GM13977 (cell line): ENCODE data around the gene CSNK1G3.

Experiments used
- DNase-seq: peaks from one replicate; pipeline ENCODE4 v3.0.0; 2012; ENCODE audit warnings: low spot score
- in situ Hi-C: fragments of 300-500 bp; cut with MboI; formaldehyde crosslinking; loops from one replicate; pipeline ENCODE4 v1.12.0; 2022; ENCODE audit warnings: low sequenced_read_pairs, low pct_unique_long_range_greater_than_20kb, mixed read lengths, inconsistent platforms; ENCODE audit not compliant: unreplicated experiment
- TF ChIP-seq, protein P1 (sequence below): IDR thresholded peaks from 2 replicates; pipeline ENCODE4 v1.5.1; 2012; ENCODE audit warnings: mild to moderate bottlenecking, control low read depth; ENCODE audit not compliant: insufficient read depth; ENCODE audit errors: extremely low read depth, missing control alignments

Gene CSNK1G3

DNA sequence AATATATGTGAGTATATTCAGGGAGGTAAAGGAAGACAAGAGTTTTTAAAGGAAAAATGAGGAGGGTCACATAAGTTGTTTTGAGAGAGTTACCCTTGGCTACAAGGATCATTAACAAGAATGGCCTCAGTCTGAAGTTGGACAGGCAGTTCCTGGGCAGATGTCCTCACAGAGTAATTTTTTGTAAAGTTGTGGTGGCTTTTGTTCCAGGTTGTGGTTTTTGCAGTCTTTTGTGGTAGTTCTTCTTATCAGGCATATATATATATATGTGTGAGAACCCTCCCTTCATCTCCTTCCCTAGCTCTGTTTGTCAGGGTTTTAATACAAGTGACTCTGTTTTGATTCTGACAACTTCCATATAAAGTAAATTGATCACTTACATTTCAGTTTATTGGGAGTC lies 60.0 kb downstream of the CSNK1G3 start:
- in situ Hi-C loops = no loop called here
- TF ChIP-seq, protein P1, sequence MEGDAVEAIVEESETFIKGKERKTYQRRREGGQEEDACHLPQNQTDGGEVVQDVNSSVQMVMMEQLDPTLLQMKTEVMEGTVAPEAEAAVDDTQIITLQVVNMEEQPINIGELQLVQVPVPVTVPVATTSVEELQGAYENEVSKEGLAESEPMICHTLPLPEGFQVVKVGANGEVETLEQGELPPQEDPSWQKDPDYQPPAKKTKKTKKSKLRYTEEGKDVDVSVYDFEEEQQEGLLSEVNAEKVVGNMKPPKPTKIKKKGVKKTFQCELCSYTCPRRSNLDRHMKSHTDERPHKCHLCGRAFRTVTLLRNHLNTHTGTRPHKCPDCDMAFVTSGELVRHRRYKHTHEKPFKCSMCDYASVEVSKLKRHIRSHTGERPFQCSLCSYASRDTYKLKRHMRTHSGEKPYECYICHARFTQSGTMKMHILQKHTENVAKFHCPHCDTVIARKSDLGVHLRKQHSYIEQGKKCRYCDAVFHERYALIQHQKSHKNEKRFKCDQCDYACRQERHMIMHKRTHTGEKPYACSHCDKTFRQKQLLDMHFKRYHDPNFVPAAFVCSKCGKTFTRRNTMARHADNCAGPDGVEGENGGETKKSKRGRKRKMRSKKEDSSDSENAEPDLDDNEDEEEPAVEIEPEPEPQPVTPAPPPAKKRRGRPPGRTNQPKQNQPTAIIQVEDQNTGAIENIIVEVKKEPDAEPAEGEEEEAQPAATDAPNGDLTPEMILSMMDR = no peak
- no peak for DNase-seq

GRCh38 chr5:123578390-123578789 lies 66.4 kb downstream of the CSNK1G3 start:
- TF ChIP-seq, protein P1 = no peak
- no peak for DNase-seq
- in situ Hi-C loops = loop anchor here (25.0 kb wide), 1 partner anchor 166 kb away; the partner anchor contains the start of gene CEP120

- no peak for DNase-seq
- TF ChIP-seq, protein P1 = no peak
- in situ Hi-C loops = loop anchor here (25.0 kb wide), 1 partner anchor 167 kb away; the partner anchor contains the start of gene CEP120
These were observed 67.4 kb downstream of the CSNK1G3 start for GRCh38 chr5:123579410-123579809.

- no peak for DNase-seq
- in situ Hi-C loops = loop anchor here (25.0 kb wide), 1 partner anchor 170 kb away; the partner anchor contains the start of gene CEP120
- TF ChIP-seq, protein P1 = no peak
These were observed 70.7 kb downstream of the CSNK1G3 start for GRCh38 chr5:123582550-123583285.

DNA sequence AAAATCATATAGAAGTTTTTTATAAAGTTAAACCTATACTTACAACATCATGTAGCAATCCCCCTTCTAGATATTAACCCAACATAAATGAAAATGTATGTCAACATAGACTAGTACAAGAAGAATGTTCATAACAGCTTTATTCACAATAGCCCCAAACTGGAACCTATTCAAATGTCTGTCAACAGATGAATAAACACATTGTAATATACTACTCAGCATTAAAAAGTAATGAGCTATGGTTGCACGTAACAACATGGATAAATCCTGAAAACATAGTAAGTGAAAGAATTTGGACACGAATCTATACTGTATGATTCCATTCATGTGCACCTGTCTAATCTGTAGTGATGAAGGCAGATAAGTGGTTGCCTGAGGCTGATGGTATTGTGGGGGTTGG lies 73.9 kb downstream of the CSNK1G3 start:
- TF ChIP-seq, protein P1 = no peak
- DNase-seq = no peak
- in situ Hi-C loops = loop anchor here (25.0 kb wide), 1 partner anchor 174 kb away; the partner anchor contains the start of gene CEP120

DNA sequence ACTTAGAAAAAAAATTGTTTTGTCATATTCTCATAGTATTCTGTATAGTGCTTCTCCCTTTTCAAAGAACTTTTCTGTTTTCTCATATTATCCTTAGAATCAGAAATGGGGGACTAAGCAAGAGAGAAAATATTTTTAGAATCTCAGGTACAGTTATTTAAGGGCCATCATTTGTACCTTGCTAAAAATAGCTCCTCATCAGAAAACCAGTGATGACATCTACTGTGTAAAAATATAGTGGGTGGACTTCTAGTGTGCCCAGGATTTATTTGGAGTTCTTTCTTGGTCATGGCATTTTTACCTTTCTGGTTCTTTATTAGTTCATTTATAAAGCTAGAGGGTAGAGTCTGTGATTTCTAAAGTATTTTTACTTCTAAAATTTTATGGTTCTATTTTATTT lies 82.5 kb downstream of the CSNK1G3 start:
- TF ChIP-seq, protein P1 = no peak
- in situ Hi-C loops = loop anchor here (25.0 kb wide), 1 partner anchor 182 kb away; the partner anchor contains the start of gene CEP120
- no peak for DNase-seq
